H9 (cell line): Measurements from ENCODE around the gene B4GALNT1. TPM values are rescaled to one million over a fixed set of nuclear protein-coding genes. Genes with fewer than 3 reads are reported as not detected.

Experiments used
- DNase-seq: peaks from one replicate; pipeline ENCODE4 v3.0.0-alpha.2; 2017
- H2AFZ ChIP-seq: one replicate; pipeline ENCODE4 v1.6.1; 2013; ENCODE audit warnings: mild to moderate bottlenecking, low read length, control low read depth, moderate library complexity
- H2AK5ac ChIP-seq: 2 replicates; pipeline ENCODE4 v1.6.1; 2013; ENCODE audit warnings: low read length, control low read depth, mixed read lengths; ENCODE audit not compliant: insufficient read length
- H2BK120ac ChIP-seq: one replicate; pipeline ENCODE4 v1.6.1; 2013; ENCODE audit warnings: low read depth, mild to moderate bottlenecking, low read length, control low read depth, inconsistent platforms; ENCODE audit not compliant: poor library complexity, severe bottlenecking
- H2BK12ac ChIP-seq: 2 replicates; pipeline ENCODE4 v1.6.1; 2013; ENCODE audit warnings: low read length, control low read depth, mixed read lengths, low read depth; ENCODE audit not compliant: insufficient read length
- H2BK15ac ChIP-seq: 2 replicates; pipeline ENCODE4 v1.6.1; 2013; ENCODE audit warnings: low read depth, low read length, control low read depth
- H2BK20ac ChIP-seq: one replicate; pipeline ENCODE4 v1.6.1; 2013; ENCODE audit warnings: low read depth, mild to moderate bottlenecking, low read length, control low read depth, inconsistent platforms; ENCODE audit not compliant: poor library complexity, severe bottlenecking
- H2BK5ac ChIP-seq: 2 replicates; pipeline ENCODE4 v1.6.1; 2013; ENCODE audit warnings: low read length, control low read depth, mixed read lengths; ENCODE audit not compliant: insufficient read length
- H3K14ac ChIP-seq: 2 replicates; pipeline ENCODE4 v1.6.1; 2013; ENCODE audit warnings: low read length, control low read depth; ENCODE audit not compliant: insufficient read depth
- H3K18ac ChIP-seq: 2 replicates; pipeline ENCODE4 v1.6.1; 2013; ENCODE audit warnings: low read depth, mild to moderate bottlenecking, mixed read lengths, low read length, control low read depth; ENCODE audit not compliant: insufficient read length
- H3K23ac ChIP-seq: 2 replicates; pipeline ENCODE4 v1.6.1; 2013; ENCODE audit warnings: low read length, control low read depth, mixed read lengths, low read depth; ENCODE audit not compliant: insufficient read length
- H3K23me2 ChIP-seq: 2 replicates; pipeline ENCODE4 v1.6.1; 2013; ENCODE audit warnings: low read depth, mild to moderate bottlenecking, mixed read lengths, low read length, control low read depth; ENCODE audit not compliant: insufficient read length, poor library complexity, severe bottlenecking
- H3K27ac ChIP-seq: 2 replicates; pipeline ENCODE4 v1.5.1; 2013; ENCODE audit warnings: low read length, control low read depth, mixed read lengths, low read depth; ENCODE audit not compliant: insufficient read length
- H3K27me3 ChIP-seq: 2 replicates; pipeline ENCODE4 v1.6.1; 2013; ENCODE audit warnings: low read length, control low read depth, inconsistent platforms; ENCODE audit not compliant: insufficient read depth
- H3K4ac ChIP-seq: 2 replicates; pipeline ENCODE4 v1.6.1; 2013; ENCODE audit warnings: low read depth, mild to moderate bottlenecking, control low read depth, inconsistent platforms, low read length, moderate library complexity
- H3K4me1 ChIP-seq: 2 replicates; pipeline ENCODE4 v1.6.1; 2013; ENCODE audit warnings: low read length, control low read depth, inconsistent platforms; ENCODE audit not compliant: insufficient read depth
- H3K4me2 ChIP-seq: 2 replicates; pipeline ENCODE4 v1.6.1; 2013; ENCODE audit warnings: low read length, control low read depth, mixed read lengths; ENCODE audit not compliant: insufficient read length, insufficient read depth
- H3K56ac ChIP-seq: 2 replicates; pipeline ENCODE4 v1.6.1; 2013; ENCODE audit warnings: low read depth, mild to moderate bottlenecking, mixed read lengths, low read length, control low read depth; ENCODE audit not compliant: insufficient read length
- H3K79me1 ChIP-seq: 2 replicates; pipeline ENCODE4 v1.6.1; 2013; ENCODE audit warnings: low read depth, mild to moderate bottlenecking, moderate library complexity, low read length, control low read depth, inconsistent platforms; ENCODE audit not compliant: insufficient read depth, poor library complexity, severe bottlenecking
- H3K79me2 ChIP-seq: 2 replicates; pipeline ENCODE4 v1.6.1; 2013; ENCODE audit warnings: low read length, control low read depth, inconsistent platforms; ENCODE audit not compliant: insufficient read depth
- H3K9ac ChIP-seq: 2 replicates; pipeline ENCODE4 v1.6.1; 2013; ENCODE audit warnings: low read length, control low read depth, mixed read lengths; ENCODE audit not compliant: insufficient read length; ENCODE audit errors: extremely low read depth
- H3K9me3 ChIP-seq: one replicate; pipeline ENCODE4 v1.6.1; 2013; ENCODE audit warnings: low read depth, low read length, inconsistent platforms; ENCODE audit not compliant: control insufficient read depth
- H3T11ph ChIP-seq: one replicate; pipeline ENCODE4 v1.6.1; 2013; ENCODE audit warnings: mild to moderate bottlenecking, low read length, control low read depth, inconsistent platforms
- H4K20me1 ChIP-seq: one replicate; pipeline ENCODE4 v1.6.1; 2013; ENCODE audit not compliant: control insufficient read depth, insufficient read length, insufficient read depth
- H4K5ac ChIP-seq: 2 replicates; pipeline ENCODE4 v1.6.1; 2013; ENCODE audit warnings: low read depth, mild to moderate bottlenecking, mixed read lengths, low read length, control low read depth; ENCODE audit not compliant: insufficient read length
- H4K8ac ChIP-seq: replicated peaks from 2 replicates; pipeline ENCODE4 v1.6.1; 2013; ENCODE audit warnings: low read length, control low read depth, mixed read lengths, low read depth; ENCODE audit not compliant: insufficient read length
- H4K91ac ChIP-seq: 2 replicates; pipeline ENCODE4 v1.6.1; 2013; ENCODE audit warnings: low read depth, mild to moderate bottlenecking, moderate library complexity, mixed read lengths, low read length, control low read depth; ENCODE audit not compliant: insufficient read length
- H3K27ac Mint-ChIP-seq, 3 experiments: 2 replicates in 2 of 3; 3 replicates in 1 of 3; pipeline ENCODE4 v1.8.0; 2020 to 2021; ENCODE audit warnings: mixed read lengths in 3 of 3, mild to moderate bottlenecking in 1 of 3, moderate library complexity in 1 of 3
- H3K27me3 Mint-ChIP-seq: 2 replicates; pipeline ENCODE4 v1.8.0; 2021; ENCODE audit warnings: low read depth, mild to moderate bottlenecking, moderate library complexity, mixed read lengths
- H3K36me3 Mint-ChIP-seq, 3 experiments: 2 replicates in 2 of 3; 3 replicates in 1 of 3; pipeline ENCODE4 v1.8.0; 2020 to 2021; ENCODE audit warnings: low read depth in 3 of 3, mixed read lengths in 3 of 3; ENCODE audit not compliant: insufficient read depth in 1 of 3
- H3K4me1 Mint-ChIP-seq, 2 experiments: 2 replicates each; pipeline ENCODE4 v1.8.0; 2020; ENCODE audit warnings: mixed read lengths in 2 of 2
- H3K4me3 Mint-ChIP-seq, 2 experiments: 2 replicates in 1 of 2; 3 replicates in 1 of 2; pipeline ENCODE4 v1.8.0; 2020 to 2021; ENCODE audit warnings: mild to moderate bottlenecking in 2 of 2, mixed read lengths in 2 of 2, moderate library complexity in 1 of 2
- H3K9me3 Mint-ChIP-seq, 2 experiments: 2 replicates in 1 of 2; 3 replicates in 1 of 2; pipeline ENCODE4 v1.8.0; 2020; ENCODE audit warnings: mild to moderate bottlenecking in 2 of 2, mixed read lengths in 2 of 2, moderate library complexity in 1 of 2
- WGBS: extraction: QIAGEN DNeasy Blood & Tissue Kit; methylation state at CpG from one replicate; pipeline ENCODE4 v1.1.7; 2013; ENCODE audit warnings: missing lambda C conversion rate, low lambda C conversion rate, mixed read lengths; ENCODE audit not compliant: insufficient read length; ENCODE audit errors: extremely low coverage; 5-methylcytosine and 5-hydroxymethylcytosine counted together
- total RNA-seq: library from RNA; stranded (reverse); gene quantifications from 2 replicates; pipeline ENCODE4 v1.2.1, GENCODE V29; 2021
- TF ChIP-seq, protein P1 (sequence below): fragments of 200-600 bp; sonication (generic); conservative IDR thresholded peaks from 3 replicates; pipeline ENCODE4 v1.8.0; 2021; ENCODE audit warnings: antibody characterized with exemption, mild to moderate bottlenecking

B4GALNT1 gene
- total RNA-seq, 1 experiment from 2014 or later: 2.3 TPM

GRCh38 chr12:57615637-57616036 lies 17.4 kb downstream of the B4GALNT1 start:
- H3K27ac ChIP-seq: no peak overlapping the region
- WGBS: no CpG with 5 or more reads among the region's 5 CpGs
- no peak overlapping the region for H2AFZ ChIP-seq
- H2BK12ac ChIP-seq: no peak overlapping the region
- H3K36me3 Mint-ChIP-seq: peaks cover 9 to 32% (median 17%) of the 10 kb centered on the region in 3 experiments
- no peaks in the 10 kb centered on the region for H3K9me3 ChIP-seq
- no peaks in the 10 kb centered on the region for H3K79me1 ChIP-seq
- no peak overlapping the region for H4K5ac ChIP-seq
- H3K4me1 ChIP-seq: no peaks in the 10 kb centered on the region
- H4K8ac ChIP-seq: no peak overlapping the region
- H3K27me3 Mint-ChIP-seq: peaks cover 53% of the 10 kb centered on the region
- H3K4me2 ChIP-seq: no peak overlapping the region
- no peak overlapping the region for H2BK120ac ChIP-seq
- no peak for DNase-seq
- H3K14ac ChIP-seq: no peak overlapping the region
- no peaks in the 10 kb centered on the region for H3K79me2 ChIP-seq
- TF ChIP-seq, protein P1, sequence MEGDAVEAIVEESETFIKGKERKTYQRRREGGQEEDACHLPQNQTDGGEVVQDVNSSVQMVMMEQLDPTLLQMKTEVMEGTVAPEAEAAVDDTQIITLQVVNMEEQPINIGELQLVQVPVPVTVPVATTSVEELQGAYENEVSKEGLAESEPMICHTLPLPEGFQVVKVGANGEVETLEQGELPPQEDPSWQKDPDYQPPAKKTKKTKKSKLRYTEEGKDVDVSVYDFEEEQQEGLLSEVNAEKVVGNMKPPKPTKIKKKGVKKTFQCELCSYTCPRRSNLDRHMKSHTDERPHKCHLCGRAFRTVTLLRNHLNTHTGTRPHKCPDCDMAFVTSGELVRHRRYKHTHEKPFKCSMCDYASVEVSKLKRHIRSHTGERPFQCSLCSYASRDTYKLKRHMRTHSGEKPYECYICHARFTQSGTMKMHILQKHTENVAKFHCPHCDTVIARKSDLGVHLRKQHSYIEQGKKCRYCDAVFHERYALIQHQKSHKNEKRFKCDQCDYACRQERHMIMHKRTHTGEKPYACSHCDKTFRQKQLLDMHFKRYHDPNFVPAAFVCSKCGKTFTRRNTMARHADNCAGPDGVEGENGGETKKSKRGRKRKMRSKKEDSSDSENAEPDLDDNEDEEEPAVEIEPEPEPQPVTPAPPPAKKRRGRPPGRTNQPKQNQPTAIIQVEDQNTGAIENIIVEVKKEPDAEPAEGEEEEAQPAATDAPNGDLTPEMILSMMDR: no peak
- H3K4me3 Mint-ChIP-seq: no peak overlapping the region
- no peak overlapping the region for H3K4ac ChIP-seq
- H2BK15ac ChIP-seq: no peak overlapping the region
- H3K56ac ChIP-seq: no peak overlapping the region
- no peak overlapping the region for H2BK20ac ChIP-seq
- no peak overlapping the region for H3K27ac Mint-ChIP-seq
- H4K20me1 ChIP-seq: no peaks in the 10 kb centered on the region
- H3T11ph ChIP-seq: no peak overlapping the region
- peaks cover 23 to 30% of the 10 kb centered on the region in 2 experiments for H3K4me1 Mint-ChIP-seq
- no peak overlapping the region for H4K91ac ChIP-seq
- no peak overlapping the region for H2BK5ac ChIP-seq
- H3K9ac ChIP-seq: no peak overlapping the region
- no peak overlapping the region for H3K18ac ChIP-seq
- no peak overlapping the region for H2AK5ac ChIP-seq
- H3K23me2 ChIP-seq: peaks cover 13% of the 10 kb centered on the region
- no peak overlapping the region for H3K23ac ChIP-seq
- peaks cover 0 to 3% of the 10 kb centered on the region in 2 experiments; a peak in 2 of 5 replicates for H3K9me3 Mint-ChIP-seq
- peaks cover 45% of the 10 kb centered on the region for H3K27me3 ChIP-seq
